ENCODE data around the gene MECR. TPM values are rescaled to one million over a fixed set of nuclear protein-coding genes. Genes with fewer than 3 reads are reported as not detected.

Gene MECR
- total RNA-seq, 1 donor from 2014 or later, result 28.8 TPM

DNA sequence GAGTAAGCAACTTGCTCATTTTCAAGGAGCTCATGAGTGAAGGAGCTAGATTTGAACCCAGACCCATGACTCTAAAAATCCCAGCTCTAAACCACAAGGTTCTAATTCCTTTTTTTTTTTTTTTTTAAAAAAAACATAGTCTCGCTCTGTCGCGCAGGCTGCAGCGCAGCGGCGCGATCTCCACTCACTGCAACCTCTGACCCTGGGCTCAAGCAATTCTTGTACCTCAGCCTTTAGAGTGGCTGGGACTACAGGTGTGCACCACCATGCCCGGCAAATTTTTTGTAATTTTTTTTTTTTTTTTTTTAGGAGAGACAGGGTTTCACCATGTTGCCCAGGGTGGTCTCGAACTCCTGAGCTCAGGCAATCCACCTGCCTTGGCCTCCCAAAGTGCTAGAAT is 62.8 kb downstream of the MECR start:
- DNase-seq (ENCODE audit: low spot score, unreplicated experiment), result no peak
- Mint-ChIP-seq H3K27ac (no peak overlapping the region), H3K4me1 (ENCODE audit: low read depth) (peaks cover 33% of the 10 kb centered on the region), H3K27me3 (no peaks in the 10 kb centered on the region), H3K36me3 (ENCODE audit: insufficient read depth) (peaks cover 19% of the 10 kb centered on the region), H3K4me3 (ENCODE audit: low read depth) (no peak overlapping the region), H3K9me3 (ENCODE audit: low read depth) (no peaks in the 10 kb centered on the region)
- TF ChIP-seq, protein P1, sequence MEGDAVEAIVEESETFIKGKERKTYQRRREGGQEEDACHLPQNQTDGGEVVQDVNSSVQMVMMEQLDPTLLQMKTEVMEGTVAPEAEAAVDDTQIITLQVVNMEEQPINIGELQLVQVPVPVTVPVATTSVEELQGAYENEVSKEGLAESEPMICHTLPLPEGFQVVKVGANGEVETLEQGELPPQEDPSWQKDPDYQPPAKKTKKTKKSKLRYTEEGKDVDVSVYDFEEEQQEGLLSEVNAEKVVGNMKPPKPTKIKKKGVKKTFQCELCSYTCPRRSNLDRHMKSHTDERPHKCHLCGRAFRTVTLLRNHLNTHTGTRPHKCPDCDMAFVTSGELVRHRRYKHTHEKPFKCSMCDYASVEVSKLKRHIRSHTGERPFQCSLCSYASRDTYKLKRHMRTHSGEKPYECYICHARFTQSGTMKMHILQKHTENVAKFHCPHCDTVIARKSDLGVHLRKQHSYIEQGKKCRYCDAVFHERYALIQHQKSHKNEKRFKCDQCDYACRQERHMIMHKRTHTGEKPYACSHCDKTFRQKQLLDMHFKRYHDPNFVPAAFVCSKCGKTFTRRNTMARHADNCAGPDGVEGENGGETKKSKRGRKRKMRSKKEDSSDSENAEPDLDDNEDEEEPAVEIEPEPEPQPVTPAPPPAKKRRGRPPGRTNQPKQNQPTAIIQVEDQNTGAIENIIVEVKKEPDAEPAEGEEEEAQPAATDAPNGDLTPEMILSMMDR (IDR thresholded peaks at IDR 0.05; ENCODE audit: unreplicated experiment), result no peak

DNA sequence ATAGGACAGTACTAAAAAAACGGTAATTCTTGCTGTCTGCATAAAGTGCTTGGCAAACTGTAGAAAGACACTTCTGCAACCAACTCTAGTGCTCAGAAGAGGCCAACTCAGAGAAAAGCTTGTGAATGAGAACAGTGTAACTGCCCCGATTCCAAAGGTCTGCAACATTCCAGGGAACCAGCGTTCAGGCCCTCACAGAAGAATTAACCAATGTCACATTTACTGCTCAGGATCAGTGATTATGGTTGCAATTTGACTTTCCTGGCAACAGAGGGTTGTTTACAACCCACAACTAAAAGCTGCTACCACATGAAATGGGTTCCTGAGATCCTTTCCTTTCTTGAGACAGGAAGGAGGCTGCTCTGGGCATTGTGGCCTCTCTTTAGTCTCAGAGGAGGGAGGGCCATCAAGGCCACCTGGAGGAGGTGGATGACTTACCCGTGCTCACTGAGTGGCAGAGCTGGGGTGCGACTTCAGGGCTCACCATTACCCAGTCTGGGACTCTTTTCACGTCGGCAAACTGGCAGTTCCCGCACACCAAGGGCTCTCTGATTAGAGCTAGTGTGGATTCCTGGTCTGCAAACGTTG is 64.3 kb downstream of the MECR start:
- Mint-ChIP-seq H3K27ac (peak overlapping the region; percentile 55), H3K36me3 (ENCODE audit: insufficient read depth) (peaks cover 11% of the 10 kb centered on the region), H3K4me1 (ENCODE audit: low read depth) (peaks cover 27% of the 10 kb centered on the region), H3K27me3 (no peaks in the 10 kb centered on the region), H3K9me3 (ENCODE audit: low read depth) (no peaks in the 10 kb centered on the region), H3K4me3 (ENCODE audit: low read depth) (no peak overlapping the region)
- TF ChIP-seq, protein P1 (IDR thresholded peaks at IDR 0.05; ENCODE audit: unreplicated experiment), result no peak
- no peak for DNase-seq (ENCODE audit: low spot score, unreplicated experiment)

DNA sequence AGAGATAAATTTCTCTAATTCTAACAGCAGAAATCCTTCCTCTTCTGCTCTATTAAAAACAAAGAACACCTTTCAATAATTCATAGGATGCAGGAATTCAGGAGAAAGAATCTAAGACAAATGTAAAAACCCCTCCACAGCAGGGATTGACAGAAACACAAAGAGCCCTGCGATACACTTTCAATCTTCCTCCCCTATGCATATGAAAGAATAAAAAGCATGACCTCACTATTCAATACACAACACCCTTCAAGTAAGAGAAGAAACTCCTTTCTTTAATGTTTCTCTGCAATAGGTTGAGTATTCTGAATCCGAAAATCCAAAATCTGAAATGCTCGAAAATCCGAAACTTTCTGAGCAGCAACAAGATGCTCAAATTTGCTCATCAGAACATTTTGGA is 66.1 kb downstream of the MECR start:
- TF ChIP-seq, protein P1 (IDR thresholded peaks at IDR 0.05; ENCODE audit: unreplicated experiment), result no peak
- Mint-ChIP-seq H3K4me3 (ENCODE audit: low read depth) (no peak overlapping the region), H3K27me3 (no peaks in the 10 kb centered on the region), H3K27ac (peak overlapping the region; percentile 82), H3K9me3 (ENCODE audit: low read depth) (no peaks in the 10 kb centered on the region), H3K4me1 (ENCODE audit: low read depth) (peaks cover 21% of the 10 kb centered on the region), H3K36me3 (ENCODE audit: insufficient read depth) (peaks cover 15% of the 10 kb centered on the region)
- no peak for DNase-seq (ENCODE audit: low spot score, unreplicated experiment)

- Mint-ChIP-seq H3K27me3 (no peaks in the 10 kb centered on the region), H3K4me1 (ENCODE audit: low read depth) (peaks cover 23% of the 10 kb centered on the region), H3K27ac (peak overlapping the region; percentile 67), H3K9me3 (ENCODE audit: low read depth) (no peaks in the 10 kb centered on the region), H3K4me3 (ENCODE audit: low read depth) (no peak overlapping the region), H3K36me3 (ENCODE audit: insufficient read depth) (peaks cover 20% of the 10 kb centered on the region)
- DNase-seq (ENCODE audit: low spot score, unreplicated experiment), result no peak
- TF ChIP-seq, protein P1 (IDR thresholded peaks at IDR 0.05; ENCODE audit: unreplicated experiment), result no peak
Measured at GRCh38 chr1:29162476-29163138, 68.1 kb downstream of the MECR start.

DNA sequence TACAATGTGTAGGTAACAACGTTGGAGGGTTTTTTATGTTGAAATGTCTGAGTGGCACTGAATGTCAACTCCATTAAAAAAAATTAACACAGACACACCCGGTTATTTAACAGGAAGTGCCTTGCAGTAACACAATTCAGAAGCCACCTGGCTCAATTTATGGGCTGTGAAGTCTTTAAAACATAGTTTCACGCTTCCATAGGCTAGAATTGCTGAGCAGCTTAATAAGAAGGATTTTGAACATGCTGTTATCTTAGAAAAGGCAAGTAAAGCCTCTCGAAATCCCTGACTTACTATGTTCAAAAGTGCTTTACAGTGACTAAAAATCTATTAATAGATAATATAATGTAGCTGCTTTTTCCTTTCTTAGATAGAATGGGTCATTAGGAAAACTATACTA is 68.7 kb downstream of the MECR start:
- Mint-ChIP-seq H3K4me1 (ENCODE audit: low read depth) (peaks cover 29% of the 10 kb centered on the region), H3K9me3 (ENCODE audit: low read depth) (no peaks in the 10 kb centered on the region), H3K4me3 (ENCODE audit: low read depth) (no peak overlapping the region), H3K27ac (no peak overlapping the region), H3K27me3 (no peaks in the 10 kb centered on the region), H3K36me3 (ENCODE audit: insufficient read depth) (peaks cover 22% of the 10 kb centered on the region)
- no peak for DNase-seq (ENCODE audit: low spot score, unreplicated experiment)
- TF ChIP-seq, protein P1 (IDR thresholded peaks at IDR 0.05; ENCODE audit: unreplicated experiment), result no peak

Data from progenitor cell of endocrine pancreas (in vitro differentiated cells).